Lower leg skin (tissue), 4 donors: Measurements from ENCODE around the gene BMP8A. TPM values are rescaled to one million over a fixed set of nuclear protein-coding genes. Genes with fewer than 3 reads are reported as not detected.
"Not testable (repeated sequence)": the region's sequence is repeated elsewhere in the genome, so short reads cannot be mapped to it uniquely, and the experiment has no call there.

Experiments used
- DNase-seq, 2 donors: peaks; one replicate each; pipeline ENCODE4 v3.0.0-alpha.2; 2019; ENCODE audit warnings: low spot score in 2 of 2
- H3K4me3 ChIP-seq: fragments of 200-600 bp; sonication (generic); 2 replicates; pipeline ENCODE4 v1.5.1; 2017; ENCODE audit warnings: mild to moderate bottlenecking, low read depth; ENCODE audit not compliant: poor library complexity, severe bottlenecking
- POLR2A ChIP-seq, 2 donors: fragments of 450-650 bp; IDR thresholded peaks; one replicate each; pipeline ENCODE4 v1.6.1; 2016 to 2017; ENCODE audit warnings: antibody characterized with exemption in 2 of 2, mild to moderate bottlenecking in 1 of 2, moderate library complexity in 1 of 2
- WGBS, 2 donors: methylation state at CpG; one replicate each; pipeline ENCODE4 v1.1.5; 2018; 5-methylcytosine and 5-hydroxymethylcytosine counted together
- intact Hi-C: fragments of 100-400 bp; cut with DNase I; formaldehyde crosslinking; loops from one replicate; pipeline ENCODE4 v1.15.0; 2023; ENCODE audit warnings: low total_unique reads
- total RNA-seq, 4 donors: library from RNA; depleted of rRNA; stranded (reverse); fragments of >200 nt; gene quantifications; one replicate each; pipeline ENCODE4 v1.1.0, GENCODE V29; 2016
- TF ChIP-seq, protein P1 (sequence below), 3 donors: fragments of 450-650 bp; IDR thresholded peaks; one replicate each; pipeline ENCODE4 v1.5.1; 2016; ENCODE audit warnings: antibody characterized with exemption in 3 of 3, mild to moderate bottlenecking in 3 of 3, moderate library complexity in 2 of 3

Gene BMP8A
- total RNA-seq, 4 donors from 2014 or later = 0.81 to 0.91 TPM; not detected in 2

- no peak for TF ChIP-seq POLR2A (IDR thresholded peaks at IDR 0.05)
- TF ChIP-seq, protein P1, sequence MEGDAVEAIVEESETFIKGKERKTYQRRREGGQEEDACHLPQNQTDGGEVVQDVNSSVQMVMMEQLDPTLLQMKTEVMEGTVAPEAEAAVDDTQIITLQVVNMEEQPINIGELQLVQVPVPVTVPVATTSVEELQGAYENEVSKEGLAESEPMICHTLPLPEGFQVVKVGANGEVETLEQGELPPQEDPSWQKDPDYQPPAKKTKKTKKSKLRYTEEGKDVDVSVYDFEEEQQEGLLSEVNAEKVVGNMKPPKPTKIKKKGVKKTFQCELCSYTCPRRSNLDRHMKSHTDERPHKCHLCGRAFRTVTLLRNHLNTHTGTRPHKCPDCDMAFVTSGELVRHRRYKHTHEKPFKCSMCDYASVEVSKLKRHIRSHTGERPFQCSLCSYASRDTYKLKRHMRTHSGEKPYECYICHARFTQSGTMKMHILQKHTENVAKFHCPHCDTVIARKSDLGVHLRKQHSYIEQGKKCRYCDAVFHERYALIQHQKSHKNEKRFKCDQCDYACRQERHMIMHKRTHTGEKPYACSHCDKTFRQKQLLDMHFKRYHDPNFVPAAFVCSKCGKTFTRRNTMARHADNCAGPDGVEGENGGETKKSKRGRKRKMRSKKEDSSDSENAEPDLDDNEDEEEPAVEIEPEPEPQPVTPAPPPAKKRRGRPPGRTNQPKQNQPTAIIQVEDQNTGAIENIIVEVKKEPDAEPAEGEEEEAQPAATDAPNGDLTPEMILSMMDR (IDR thresholded peaks at IDR 0.05) = no peak
- intact Hi-C loops = no loop called here
- WGBS, 2 donors = 74 to 76% methylated on average over 5 of the region's 5 CpGs
- DNase-seq = no peak
- no peak overlapping the region for H3K4me3 ChIP-seq
Observed at GRCh38 chr1:39501666-39502065, 10.2 kb downstream of the BMP8A start.

GRCh38 chr1:39504436-39504835 is 13.0 kb downstream of the BMP8A start:
- intact Hi-C loops = not testable (repeated sequence)

GRCh38 chr1:39505289-39505688 is 13.9 kb downstream of the BMP8A start:
- intact Hi-C loops = no loop called here
- no peak for TF ChIP-seq POLR2A (IDR thresholded peaks at IDR 0.05)
- TF ChIP-seq, protein P1 (IDR thresholded peaks at IDR 0.05) = no peak
- no peak for DNase-seq
- H3K4me3 ChIP-seq = no peak overlapping the region

More at GRCh38 chr1:39504436-39504835, 13.0 kb downstream of the BMP8A start:
- not testable (repeated sequence) for H3K4me3 ChIP-seq, DNase-seq
- 81 to 82% methylated on average over 9 of the region's 9 CpGs for WGBS, 2 donors

DNA sequence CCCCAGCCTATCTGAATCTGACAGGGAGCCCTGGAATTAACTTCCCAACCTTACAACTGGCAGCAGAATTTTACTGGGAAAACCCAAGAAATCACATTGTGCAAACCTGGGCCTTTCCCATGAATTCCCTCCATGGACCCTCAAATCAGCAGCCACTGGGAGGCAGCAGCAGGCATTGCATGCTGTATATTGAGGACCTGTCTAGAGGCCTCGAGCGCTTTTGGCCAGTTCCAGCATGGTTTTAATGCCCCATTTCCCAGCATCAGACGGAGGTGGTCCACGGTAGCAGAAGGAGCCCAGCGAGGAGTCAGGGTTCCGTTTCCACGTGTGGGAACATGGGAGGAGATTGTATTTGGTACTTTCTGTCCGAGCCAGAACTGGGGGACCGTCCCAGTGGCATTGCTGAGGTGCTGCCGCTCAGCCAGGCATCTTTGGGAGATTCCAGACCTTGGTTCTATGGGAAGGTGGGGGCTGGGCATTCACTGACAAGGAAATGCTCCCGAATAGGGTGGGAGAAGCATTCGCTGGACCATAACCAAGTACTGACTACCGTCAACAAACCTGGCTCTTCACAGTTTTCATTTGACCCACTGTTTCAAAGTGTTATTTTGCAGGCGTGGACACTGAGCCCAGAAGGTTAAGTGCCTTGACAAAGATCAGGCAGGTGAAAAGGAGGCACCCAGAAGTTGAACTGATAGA is 15.9 kb downstream of the BMP8A start:
- intact Hi-C loops = no loop called here
- no peak for TF ChIP-seq POLR2A (IDR thresholded peaks at IDR 0.05)
- no peak for DNase-seq
- H3K4me3 ChIP-seq = no peak overlapping the region
- WGBS, 2 donors = 80 to 88% methylated on average over 11 to 14 of the region's 14 CpGs

DNA sequence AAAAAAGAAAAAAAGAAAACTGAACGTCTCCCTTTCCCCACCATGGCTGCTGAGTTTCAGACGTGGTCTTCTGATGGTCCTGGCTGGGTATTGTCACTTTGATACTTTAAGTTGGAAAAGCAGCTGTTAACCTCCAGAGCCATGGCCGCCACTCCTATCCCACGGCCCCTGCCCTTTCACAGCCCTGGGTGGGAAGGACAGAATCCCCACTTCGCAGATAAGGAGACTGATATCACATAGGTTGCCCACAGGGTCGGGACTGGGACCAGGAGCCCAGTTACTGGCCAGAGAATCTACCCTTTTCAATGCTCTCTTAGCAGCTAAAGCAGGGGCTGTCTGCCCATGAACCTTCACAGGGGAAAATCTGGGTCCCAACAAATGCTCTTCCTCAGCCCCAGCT is 16.8 kb downstream of the BMP8A start:
- 84 to 86% methylated on average over 6 of the region's 6 CpGs for WGBS, 2 donors

GRCh38 chr1:39508857-39509305 is 17.4 kb downstream of the BMP8A start:
- TF ChIP-seq, protein P1 (IDR thresholded peaks at IDR 0.05) = no peak
- TF ChIP-seq POLR2A (IDR thresholded peaks at IDR 0.05) = no peak
- WGBS, 2 donors = 60 to 72% methylated on average over 11 of the region's 11 CpGs
- no peak for DNase-seq
- intact Hi-C loops = no loop called here
- no peak overlapping the region for H3K4me3 ChIP-seq

More for the DNA sequence above, 16.8 kb downstream of the BMP8A start:
- DNase-seq = no peak
- intact Hi-C loops = no loop called here
- TF ChIP-seq, protein P1 (IDR thresholded peaks at IDR 0.05) = no peak
- no peak for TF ChIP-seq POLR2A (IDR thresholded peaks at IDR 0.05)
- H3K4me3 ChIP-seq = no peak overlapping the region
